Stimulated activated CD8-positive, alpha-beta memory T cell treated with anti-CD3 and anti-CD28 coated beads, Interleukin-15, amount 100 ng/mL, for 4 hours (primary cell): Measurements from ENCODE around the gene TM2D3.
"Not testable (repeated sequence)": the region's sequence is repeated elsewhere in the genome, so short reads cannot be mapped to it uniquely, and the experiment has no call there.

ENCODE experiments used
- DNase-seq, 2 donors: peaks; one replicate each; pipeline ENCODE4 v3.0.0-alpha.2; 2020; ENCODE audit warnings: low read depth in 2 of 2

Gene TM2D3

GRCh38 chr15:101657171-101657570, 5.0 kb upstream of the TM2D3 start:
- no peak for DNase-seq

- DNase-seq, result not testable (repeated sequence)
These were observed 2.6 kb upstream of the TM2D3 start for GRCh38 chr15:101654624-101655337.

DNA sequence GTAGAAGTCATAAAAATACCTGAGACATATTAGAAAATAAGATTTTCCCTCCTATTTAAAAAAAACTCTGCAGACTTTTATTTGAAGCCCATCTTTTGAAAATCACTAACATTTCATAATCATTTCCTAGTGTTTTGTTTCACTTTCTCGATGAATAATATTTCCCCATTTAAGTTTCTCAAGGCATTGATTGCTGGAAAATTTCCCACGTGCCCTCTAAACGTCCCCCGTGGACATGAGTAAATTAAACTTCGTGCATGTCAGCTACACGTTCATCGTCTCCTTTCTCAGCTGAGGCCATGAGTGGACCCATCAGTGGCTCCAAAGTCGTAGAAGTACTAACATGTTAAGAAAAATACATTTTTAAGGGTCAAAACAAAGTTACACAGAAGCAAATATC, 2.0 kb upstream of the TM2D3 start:
- DNase-seq, result no peak

- DNase-seq, result no peak
These were observed 727 bp upstream of the TM2D3 start for GRCh38 chr15:101652786-101653430.

DNA sequence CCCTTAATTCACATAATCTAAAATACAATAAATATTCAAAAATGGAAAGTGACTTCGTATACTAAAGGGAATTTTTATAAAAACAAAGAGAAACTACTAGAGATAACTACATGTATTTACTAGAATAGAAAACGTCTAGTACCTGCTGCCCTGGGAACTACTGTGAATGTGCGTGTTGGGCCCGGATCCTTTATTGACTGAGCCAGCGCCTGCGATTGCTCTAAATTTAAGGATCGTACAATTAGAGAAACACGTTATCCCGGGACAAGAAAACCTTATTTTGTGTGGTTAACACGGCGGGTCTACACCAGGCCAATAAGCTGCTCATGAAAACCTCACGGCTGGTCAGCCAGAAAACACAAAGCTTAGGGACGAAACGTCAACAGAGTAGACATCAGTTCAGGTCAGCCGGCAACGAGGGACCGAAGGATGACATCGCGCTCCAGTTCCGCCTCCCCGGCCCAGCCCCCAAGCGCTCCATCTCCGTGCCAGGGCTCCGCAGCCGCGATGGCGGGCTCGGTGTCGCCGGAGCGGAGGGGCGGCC, 555 bp downstream of the TM2D3 start:
- no peak for DNase-seq

GRCh38 chr15:101650145-101650544, 2.0 kb downstream of the TM2D3 start:
- no peak for DNase-seq

GRCh38 chr15:101648356-101648755, 3.8 kb downstream of the TM2D3 start:
- no peak for DNase-seq

DNA sequence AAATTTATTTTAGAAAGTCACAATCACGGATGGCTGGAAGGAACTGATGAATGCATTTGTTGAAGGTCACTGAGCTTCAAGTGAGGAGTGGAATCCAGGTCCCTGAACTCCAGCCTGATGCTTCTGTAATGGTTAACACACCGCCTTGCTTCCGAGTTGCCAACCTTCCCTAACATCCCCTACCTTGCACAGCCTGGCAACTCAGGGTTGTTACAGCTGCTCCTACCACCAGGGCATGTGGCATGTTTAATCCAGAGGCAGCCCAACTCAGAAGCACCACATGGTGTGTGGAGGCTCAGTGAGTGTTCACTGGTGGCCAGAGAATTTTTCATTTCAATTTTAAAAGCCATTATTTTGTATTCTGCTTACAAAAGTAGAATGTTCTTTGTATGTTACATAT, 4.9 kb downstream of the TM2D3 start:
- DNase-seq, result no peak

DNA sequence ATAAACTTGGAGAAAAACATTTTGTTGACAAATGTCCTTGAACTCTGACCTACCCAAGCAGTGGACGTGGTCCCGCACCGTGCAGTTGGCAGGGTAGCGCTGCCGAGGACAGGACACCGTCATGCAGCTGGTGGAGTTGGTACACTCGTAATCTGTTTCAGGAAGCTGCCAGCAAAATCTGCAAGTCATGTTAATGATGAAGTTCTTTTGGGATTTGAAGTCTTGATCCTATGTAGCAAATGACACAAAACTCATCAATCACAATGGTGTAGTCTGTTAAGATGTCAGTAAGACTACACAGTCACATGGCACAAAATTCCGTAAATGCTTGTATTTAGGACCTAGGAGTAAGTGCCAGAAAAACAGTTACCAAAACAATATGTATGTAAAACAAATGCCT, 5.5 kb downstream of the TM2D3 start:
- DNase-seq, result no peak

DNA sequence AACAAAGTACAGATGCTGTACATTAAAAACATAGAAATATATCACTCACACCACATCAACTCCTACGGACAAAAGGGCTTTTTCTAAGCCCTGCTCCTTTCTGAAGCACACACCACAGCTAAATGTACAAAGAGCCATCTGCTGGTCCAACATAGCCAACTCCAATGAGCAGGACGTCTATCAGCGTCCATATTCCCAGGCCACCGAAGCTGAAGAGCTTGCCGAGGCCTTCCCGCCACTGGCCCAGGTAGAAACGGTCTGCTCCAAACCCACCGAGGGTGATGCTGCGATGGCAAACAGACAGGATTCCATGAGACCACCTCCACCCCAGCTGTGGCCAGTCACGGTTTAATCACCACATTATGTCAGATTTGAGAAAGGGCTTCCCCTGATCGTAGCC, 9.8 kb downstream of the TM2D3 start:
- DNase-seq, result no peak

DNA sequence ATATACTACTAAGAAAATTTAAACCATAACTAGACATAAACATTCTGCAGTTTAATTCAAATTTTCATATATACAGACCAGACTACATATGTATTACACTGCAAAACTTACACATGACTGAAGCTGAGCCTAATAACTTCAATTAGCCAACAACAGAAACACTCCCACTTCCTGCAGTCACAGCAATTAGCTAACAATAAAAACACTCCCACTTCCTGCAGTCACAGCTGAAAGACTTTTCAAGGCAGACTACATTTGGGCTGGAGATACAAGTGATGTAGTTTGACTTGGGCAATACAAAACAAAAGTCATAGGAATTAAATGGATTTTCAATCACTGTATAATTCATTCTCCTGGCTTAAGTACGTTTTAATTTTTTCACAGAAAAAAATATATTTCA, 10.3 kb downstream of the TM2D3 start:
- DNase-seq, result no peak

DNA sequence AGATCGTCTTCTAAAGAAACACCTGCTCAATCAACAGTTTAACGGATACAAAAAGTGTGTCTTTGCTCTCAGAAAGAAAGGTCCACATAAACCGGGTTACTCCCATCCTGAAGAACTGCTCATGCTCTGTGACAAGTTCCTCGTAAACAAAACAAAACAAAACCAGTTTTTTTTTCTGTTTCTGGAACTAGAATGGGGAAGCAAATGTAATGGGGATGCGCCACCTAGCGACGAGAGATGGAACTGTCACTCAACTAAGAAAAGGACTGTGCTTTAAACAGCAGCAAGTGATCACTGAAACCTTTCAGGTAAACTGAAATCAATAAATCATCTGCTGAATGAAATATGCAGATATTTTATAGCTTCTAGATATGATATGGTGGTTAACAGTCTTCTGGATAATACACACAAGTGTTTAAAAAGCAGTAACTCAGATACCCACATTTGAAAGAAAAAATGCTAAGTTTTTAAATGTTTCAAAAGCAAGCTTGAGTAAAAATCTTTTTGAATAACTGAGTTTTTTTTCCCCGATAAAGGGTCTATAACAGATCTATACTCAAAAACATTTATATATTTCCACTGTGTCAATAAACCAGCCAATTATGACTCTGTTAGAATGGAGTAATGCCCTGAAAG, 10.9 kb downstream of the TM2D3 start:
- DNase-seq, result peak in 1 of 2 donors; percentile 42

GRCh38 chr15:101639667-101640066, 12.5 kb downstream of the TM2D3 start:
- no peak for DNase-seq

DNA sequence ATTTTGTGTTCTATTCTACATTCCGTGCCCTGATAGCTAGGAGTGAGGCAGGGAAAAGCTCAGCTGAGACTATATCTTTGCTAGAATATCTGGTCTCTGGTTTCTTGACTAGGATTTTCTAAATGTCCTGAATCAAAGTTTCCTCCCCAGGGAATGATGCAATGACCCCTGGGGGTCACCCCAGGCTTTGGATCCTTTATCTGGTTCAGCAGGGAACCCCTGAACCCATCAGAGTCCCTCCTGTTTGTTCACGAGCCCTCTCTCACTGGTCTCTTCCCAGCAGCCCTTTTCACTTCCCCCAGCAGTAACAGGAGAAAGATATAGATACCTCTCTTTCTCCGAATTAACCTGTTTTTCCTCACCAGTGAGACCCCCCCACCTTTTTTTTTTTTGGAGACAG, 14.3 kb downstream of the TM2D3 start:
- no peak for DNase-seq

GRCh38 chr15:101637516-101637915, 14.7 kb downstream of the TM2D3 start:
- DNase-seq, result no peak

DNA sequence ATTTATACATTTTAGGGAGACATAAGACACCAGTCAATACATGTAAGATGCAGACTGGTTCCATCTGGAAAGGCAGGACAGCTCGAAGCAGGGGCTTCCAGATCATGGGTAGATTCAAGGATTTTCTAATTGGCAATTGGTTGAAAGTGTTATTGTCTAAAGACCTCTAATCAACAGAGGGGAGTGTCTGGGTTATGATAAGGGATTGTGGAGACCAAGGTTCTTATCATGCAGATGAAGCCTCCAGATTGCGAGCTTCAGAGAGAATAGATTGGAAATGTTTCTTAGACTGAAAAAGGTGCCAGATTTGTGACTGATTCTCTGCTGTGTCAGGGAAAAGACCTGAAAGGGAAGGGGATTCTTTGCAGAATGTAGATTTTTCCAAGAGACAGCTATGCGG, 15.1 kb downstream of the TM2D3 start:
- DNase-seq, result no peak

DNA sequence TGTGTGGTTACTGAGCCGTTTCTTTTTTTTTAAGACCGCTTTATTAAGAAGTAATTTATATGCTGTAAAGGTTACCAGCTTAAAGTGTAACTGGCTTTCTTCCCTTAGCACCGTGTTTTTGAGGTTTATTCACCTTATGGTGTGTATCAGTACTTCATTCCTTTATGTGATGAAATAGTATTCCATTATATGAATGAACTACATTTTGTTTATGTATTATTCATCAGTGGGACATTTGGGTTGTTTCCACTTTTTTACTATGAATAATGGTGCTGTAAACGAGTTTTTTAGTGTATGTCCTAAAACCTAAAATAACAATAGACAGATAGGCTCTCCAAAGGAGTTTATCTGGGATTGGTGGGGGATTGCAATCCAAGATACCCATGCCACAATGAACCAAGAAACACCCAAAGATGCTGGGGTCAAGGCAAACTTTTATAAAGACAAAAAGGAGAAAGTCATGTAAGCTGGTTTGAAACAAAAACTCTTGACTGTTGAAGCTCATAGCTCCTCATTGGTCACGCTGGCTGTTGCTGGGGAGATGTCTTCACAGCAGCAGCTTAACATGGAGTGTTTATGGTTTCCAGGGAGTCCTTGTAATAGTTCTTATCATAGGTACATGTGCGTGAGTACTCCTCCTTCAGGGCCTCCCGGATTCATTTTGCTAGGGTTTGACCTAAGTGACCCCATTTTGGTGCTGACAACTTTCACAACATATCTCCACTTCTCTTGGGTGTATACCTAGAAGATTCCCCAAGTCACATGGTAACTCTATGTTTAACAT, 16.0 kb downstream of the TM2D3 start:
- DNase-seq, result no peak

DNA sequence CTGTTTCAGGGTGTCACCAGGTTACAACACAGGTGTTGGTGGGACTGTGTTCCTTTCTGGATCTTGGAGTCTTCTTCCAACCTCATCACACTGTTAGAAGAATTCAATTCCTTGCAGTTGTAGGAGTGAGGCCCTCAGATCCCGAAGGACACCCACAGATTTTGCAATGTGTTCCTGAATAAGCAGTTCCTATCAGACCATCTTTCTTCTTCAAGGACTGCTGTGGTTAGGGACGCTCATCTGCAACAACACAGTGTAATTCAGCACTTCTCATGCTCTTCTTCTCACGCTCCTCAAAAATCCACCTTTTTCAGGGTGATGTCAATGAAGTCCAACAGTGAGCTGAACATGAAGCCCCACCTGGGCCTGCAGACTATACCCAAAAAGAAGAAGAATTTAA, 18.8 kb downstream of the TM2D3 start:
- no peak for DNase-seq

DNA sequence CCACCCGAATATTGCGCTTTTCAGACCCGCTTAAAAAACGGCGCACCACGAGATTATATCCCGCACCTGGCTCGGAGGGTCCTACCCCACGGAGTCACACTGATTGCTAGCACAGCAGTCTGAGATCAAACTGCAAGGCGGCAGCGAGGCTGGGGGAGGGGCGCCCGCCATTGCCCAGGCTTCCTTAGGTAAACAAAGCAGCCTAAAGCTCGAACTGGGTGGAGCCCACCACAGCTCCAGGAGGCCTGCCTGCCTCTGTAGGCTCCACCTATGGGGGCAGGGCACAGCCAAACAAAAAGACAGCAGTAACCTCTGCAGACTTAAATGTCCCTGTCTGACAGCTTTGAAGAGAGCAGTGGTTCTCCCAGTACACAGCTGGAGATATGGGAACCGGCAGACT, 25.5 kb downstream of the TM2D3 start:
- not testable (repeated sequence) for DNase-seq

DNA sequence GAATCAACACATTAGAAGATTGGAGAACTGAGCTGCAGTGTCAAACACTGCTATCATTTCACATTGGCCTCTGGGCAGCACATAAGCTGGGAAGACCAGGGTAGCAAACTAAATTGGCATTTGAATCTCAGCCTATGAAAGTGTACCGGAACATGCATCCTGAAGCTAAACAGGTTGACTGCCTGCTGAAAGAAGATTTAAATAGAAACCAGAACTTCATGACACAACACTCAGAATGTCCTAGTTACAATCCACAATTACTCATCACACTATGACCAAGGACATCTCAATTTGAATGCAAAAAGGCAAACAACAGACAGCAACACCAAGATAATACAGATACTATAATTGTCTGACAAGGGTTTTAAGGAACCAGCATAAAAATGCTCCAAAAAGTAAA, 26.2 kb downstream of the TM2D3 start:
- DNase-seq, result no peak

DNA sequence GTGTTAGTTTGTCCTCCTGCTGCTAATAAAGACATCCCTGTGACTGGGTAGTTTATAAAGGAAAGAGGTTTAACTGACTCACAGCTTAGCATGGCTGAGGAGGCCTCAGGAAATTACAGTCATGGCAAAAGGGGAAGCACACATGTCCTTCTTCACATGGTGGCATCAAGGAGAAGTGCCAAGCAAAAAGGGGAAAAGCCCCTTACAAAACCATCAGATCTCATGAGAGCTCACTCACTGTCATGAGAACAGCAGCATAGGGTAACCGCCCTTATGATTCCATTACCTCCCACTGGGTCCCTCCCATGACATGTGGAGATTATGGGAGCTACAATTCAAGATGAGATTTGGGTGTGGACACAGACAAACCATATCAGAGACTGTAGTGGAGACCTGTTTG, 27.0 kb downstream of the TM2D3 start:
- no peak for DNase-seq
